DMS 273 (cell line): ENCODE results near the gene PRDM16.

Experiments
- DNase-seq: peaks from one replicate; lab custom pipeline; 2025; ENCODE audit not compliant: unreplicated experiment; lab: John Stamatoyannopoulos, UW

PRDM16 gene

GRCh38 chr1:3053366-3053980 is 15.5 kb upstream of the PRDM16 start:
- DNase-seq = no peak

GRCh38 chr1:3053986-3054385 is 15.0 kb upstream of the PRDM16 start:
- DNase-seq = no peak

GRCh38 chr1:3054474-3054873 is 14.5 kb upstream of the PRDM16 start:
- DNase-seq = no peak

- no peak for DNase-seq
Measured at GRCh38 chr1:3055051-3055450, 14.0 kb upstream of the PRDM16 start.

GRCh38 chr1:3056641-3057040 is 12.4 kb upstream of the PRDM16 start:
- DNase-seq = no peak

- no peak for DNase-seq
Measured at GRCh38 chr1:3058263-3059030, 10.6 kb upstream of the PRDM16 start.

GRCh38 chr1:3060127-3060526 is 8.9 kb upstream of the PRDM16 start:
- DNase-seq = no peak

GRCh38 chr1:3060601-3061551 is 8.1 kb upstream of the PRDM16 start:
- DNase-seq = no peak

- DNase-seq = no peak
Measured at GRCh38 chr1:3061566-3061965, 7.4 kb upstream of the PRDM16 start.

GRCh38 chr1:3061981-3062615 is 6.9 kb upstream of the PRDM16 start:
- no peak for DNase-seq

- DNase-seq = no peak
Measured at GRCh38 chr1:3062616-3063378, 6.2 kb upstream of the PRDM16 start.

GRCh38 chr1:3063379-3064295 is 5.4 kb upstream of the PRDM16 start:
- DNase-seq = no peak

GRCh38 chr1:3064296-3064850 is 4.6 kb upstream of the PRDM16 start:
- no peak for DNase-seq

GRCh38 chr1:3064901-3065300 is 4.1 kb upstream of the PRDM16 start:
- no peak for DNase-seq

GRCh38 chr1:3065396-3065795 is 3.6 kb upstream of the PRDM16 start:
- DNase-seq = no peak

GRCh38 chr1:3065797-3066196 is 3.2 kb upstream of the PRDM16 start:
- no peak for DNase-seq

GRCh38 chr1:3066250-3066711 is 2.7 kb upstream of the PRDM16 start:
- DNase-seq = no peak

GRCh38 chr1:3066826-3067225 is 2.2 kb upstream of the PRDM16 start:
- no peak for DNase-seq

- no peak for DNase-seq
Measured at GRCh38 chr1:3067301-3067670, 1.7 kb upstream of the PRDM16 start.
